ENCODE results near the gene PIK3CG.
"Not testable (repeated sequence)": the region's sequence is repeated elsewhere in the genome, so short reads cannot be mapped to it uniquely, and the experiment has no call there.

Gene PIK3CG

DNA sequence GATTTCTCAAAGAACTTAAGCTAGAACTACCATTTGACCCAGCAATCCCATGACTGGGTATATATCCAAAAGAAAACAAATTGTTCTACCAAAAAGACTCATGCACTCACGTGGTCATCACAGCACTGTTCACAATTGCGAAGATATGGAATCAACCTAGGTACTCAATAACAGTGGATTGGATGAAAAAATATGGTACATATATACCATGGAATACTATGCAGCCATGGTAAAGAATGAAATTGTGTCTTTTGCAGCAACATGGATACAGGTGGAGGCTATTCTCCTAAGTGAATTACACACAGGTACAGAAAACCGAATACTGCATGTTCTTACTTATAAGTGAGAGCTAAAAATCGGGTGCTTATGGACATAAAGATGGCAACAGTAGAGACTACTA is 61.8 kb downstream of the PIK3CG start:
- Mint-ChIP-seq H3K9me3 (peaks cover 11% of the 10 kb centered on the region), H3K4me1 (no peaks in the 10 kb centered on the region), H3K27ac (no peak overlapping the region), H3K36me3 (ENCODE audit: low read depth) (no peaks in the 10 kb centered on the region), H3K27me3 (ENCODE audit: low read depth) (no peaks in the 10 kb centered on the region), H3K4me3 (no peak overlapping the region)
- TF ChIP-seq CTCF (IDR thresholded peaks at IDR 0.05; ENCODE audit: unreplicated experiment in 3 of 3), result no peak

- Mint-ChIP-seq H3K27ac (no peak overlapping the region), H3K9me3 (peaks cover 9% of the 10 kb centered on the region), H3K27me3 (ENCODE audit: low read depth) (no peaks in the 10 kb centered on the region), H3K4me1 (no peaks in the 10 kb centered on the region), H3K4me3 (no peak overlapping the region), H3K36me3 (ENCODE audit: low read depth) (no peaks in the 10 kb centered on the region)
- no peak for TF ChIP-seq CTCF (IDR thresholded peaks at IDR 0.05; ENCODE audit: unreplicated experiment in 3 of 3)
These were observed 62.5 kb downstream of the PIK3CG start for GRCh38 chr7:106927536-106927935.

DNA sequence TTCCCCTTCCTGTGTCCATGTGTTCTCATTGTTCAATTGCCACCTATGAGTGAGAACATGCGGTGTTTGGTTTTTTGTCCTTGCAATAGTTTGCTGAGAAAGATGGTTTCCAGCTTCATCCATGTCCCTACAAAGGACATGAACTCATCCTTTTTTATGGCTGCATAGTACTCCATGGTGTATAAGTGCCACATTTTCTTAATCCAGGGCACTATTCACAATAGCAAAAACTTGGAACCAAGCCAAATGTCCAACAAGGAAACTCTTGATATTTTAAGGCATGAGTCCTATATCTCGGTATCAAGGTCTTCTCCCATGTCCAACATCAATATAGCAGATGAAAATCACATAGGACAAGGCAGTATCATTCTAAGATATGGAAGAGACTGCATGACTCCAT is 64.5 kb downstream of the PIK3CG start:
- not testable (repeated sequence) for H3K36me3 Mint-ChIP-seq (ENCODE audit: low read depth); H3K27ac Mint-ChIP-seq; H3K9me3 Mint-ChIP-seq; H3K4me1 Mint-ChIP-seq; H3K4me3 Mint-ChIP-seq; H3K27me3 Mint-ChIP-seq (ENCODE audit: low read depth)

- H3K4me1 Mint-ChIP-seq, result no peaks in the 10 kb centered on the region
- TF ChIP-seq CTCF (IDR thresholded peaks at IDR 0.05; ENCODE audit: unreplicated experiment in 3 of 3), result no peak
These were observed 71.2 kb downstream of the PIK3CG start for GRCh38 chr7:106936236-106936635.

GRCh38 chr7:106938122-106938521 is 73.0 kb downstream of the PIK3CG start:
- not testable (repeated sequence) for H3K4me3 Mint-ChIP-seq; H3K9me3 Mint-ChIP-seq; H3K36me3 Mint-ChIP-seq (ENCODE audit: low read depth); H3K4me1 Mint-ChIP-seq; H3K27ac Mint-ChIP-seq; H3K27me3 Mint-ChIP-seq (ENCODE audit: low read depth)

More at GRCh38 chr7:106936236-106936635, 71.2 kb downstream of the PIK3CG start:
- H3K4me3 Mint-ChIP-seq, result no peak overlapping the region
- H3K27me3 Mint-ChIP-seq (ENCODE audit: low read depth), result peaks cover 4% of the 10 kb centered on the region
- no peaks in the 10 kb centered on the region for H3K9me3 Mint-ChIP-seq
- no peak overlapping the region for H3K27ac Mint-ChIP-seq
- H3K36me3 Mint-ChIP-seq (ENCODE audit: low read depth), result no peaks in the 10 kb centered on the region

- TF ChIP-seq CTCF (IDR thresholded peaks at IDR 0.05; ENCODE audit: unreplicated experiment in 3 of 3), result no peak
- Mint-ChIP-seq H3K27ac (no peak overlapping the region), H3K9me3 (no peaks in the 10 kb centered on the region), H3K4me3 (no peak overlapping the region), H3K27me3 (ENCODE audit: low read depth) (peaks cover 9% of the 10 kb centered on the region), H3K36me3 (ENCODE audit: low read depth) (no peaks in the 10 kb centered on the region), H3K4me1 (no peaks in the 10 kb centered on the region)
These were observed 73.7 kb downstream of the PIK3CG start for GRCh38 chr7:106938803-106939202.

- Mint-ChIP-seq H3K4me1 (peaks cover 6% of the 10 kb centered on the region), H3K9me3 (no peaks in the 10 kb centered on the region), H3K27ac (no peak overlapping the region), H3K27me3 (ENCODE audit: low read depth) (peaks cover 9% of the 10 kb centered on the region), H3K4me3 (no peak overlapping the region), H3K36me3 (ENCODE audit: low read depth) (no peaks in the 10 kb centered on the region)
- no peak for TF ChIP-seq CTCF (IDR thresholded peaks at IDR 0.05; ENCODE audit: unreplicated experiment in 3 of 3)
These were observed 79.1 kb downstream of the PIK3CG start for GRCh38 chr7:106944035-106944665.
